Endothelial cell (in vitro differentiated cells): ENCODE data around the gene CMTM2. TPM values are rescaled to one million over a fixed set of nuclear protein-coding genes. Genes with fewer than 3 reads are reported as not detected.
A peak's percentile ranks its signal among the peaks of the same experiment; 100 is the strongest.

Experiments used
- DNase-seq: peaks from one replicate; pipeline ENCODE4 v3.0.0; 2021; ENCODE audit warnings: low spot score
- H3K27ac Mint-ChIP-seq: one replicate; pipeline ENCODE4 v1.8.0; 2021; ENCODE audit warnings: mixed read lengths, inconsistent platforms; ENCODE audit not compliant: unreplicated experiment
- H3K27me3 Mint-ChIP-seq: one replicate; pipeline ENCODE4 v1.8.0; 2021; ENCODE audit warnings: mild to moderate bottlenecking, moderate library complexity, mixed read lengths, inconsistent platforms; ENCODE audit not compliant: unreplicated experiment
- H3K36me3 Mint-ChIP-seq: one replicate; pipeline ENCODE4 v1.8.0; 2021; ENCODE audit warnings: mild to moderate bottlenecking, low read depth, mixed read lengths, inconsistent platforms; ENCODE audit not compliant: unreplicated experiment
- H3K4me1 Mint-ChIP-seq: one replicate; pipeline ENCODE4 v1.8.0; 2021; ENCODE audit warnings: mild to moderate bottlenecking, mixed read lengths, inconsistent platforms; ENCODE audit not compliant: unreplicated experiment
- H3K4me3 Mint-ChIP-seq: one replicate; pipeline ENCODE4 v1.8.0; 2021; ENCODE audit warnings: mild to moderate bottlenecking, mixed read lengths, inconsistent platforms; ENCODE audit not compliant: unreplicated experiment
- H3K9me3 Mint-ChIP-seq: one replicate; pipeline ENCODE4 v1.8.0; 2021; ENCODE audit warnings: mixed read lengths, inconsistent platforms; ENCODE audit not compliant: unreplicated experiment
- CTCF ChIP-seq: fragments of 200-600 bp; sonication (generic); IDR thresholded peaks from one replicate; pipeline ENCODE4 v1.5.0; 2021; ENCODE audit warnings: antibody characterized with exemption; ENCODE audit not compliant: unreplicated experiment
- total RNA-seq: library from RNA; stranded (reverse); fragmentation: NEBNext Ultra II Directional; extraction: Animal tissue kit (Norgen Biotek cat#: 25700); gene quantifications from one replicate; pipeline ENCODE4 v1.2.1, GENCODE V29; 2021; ENCODE audit not compliant: unreplicated experiment

CMTM2 gene
- total RNA-seq, 1 donor from 2014 or later: 2.1 TPM

- H3K4me3 Mint-ChIP-seq: no peak overlapping the region
Measured at GRCh38 chr16:66596986-66597848, 18.0 kb downstream of the CMTM2 start.

GRCh38 chr16:66598111-66598510 is 18.8 kb downstream of the CMTM2 start:
- DNase-seq: no peak
- no peaks in the 10 kb centered on the region for H3K9me3 Mint-ChIP-seq
- H3K36me3 Mint-ChIP-seq: peaks cover 6% of the 10 kb centered on the region
- no peak overlapping the region for H3K4me3 Mint-ChIP-seq
- H3K27ac Mint-ChIP-seq: no peak overlapping the region
- peaks cover 6% of the 10 kb centered on the region for H3K4me1 Mint-ChIP-seq
- peaks cover 5% of the 10 kb centered on the region for H3K27me3 Mint-ChIP-seq
- TF ChIP-seq CTCF: no peak

More at GRCh38 chr16:66596986-66597848, 18.0 kb downstream of the CMTM2 start:
- Mint-ChIP-seq H3K27ac (no peak overlapping the region), H3K36me3 (peaks cover 6% of the 10 kb centered on the region), H3K4me1 (peaks cover 6% of the 10 kb centered on the region), H3K9me3 (no peaks in the 10 kb centered on the region), H3K27me3 (peaks cover 5% of the 10 kb centered on the region)
- DNase-seq: no peak
- TF ChIP-seq CTCF: no peak

GRCh38 chr16:66599726-66600125 is 20.5 kb downstream of the CMTM2 start:
- Mint-ChIP-seq H3K27me3 (peaks cover 8% of the 10 kb centered on the region), H3K36me3 (peaks cover 6% of the 10 kb centered on the region), H3K9me3 (no peaks in the 10 kb centered on the region), H3K4me1 (peaks cover 15% of the 10 kb centered on the region), H3K4me3 (no peak overlapping the region), H3K27ac (no peak overlapping the region)
- no peak for TF ChIP-seq CTCF
- DNase-seq: no peak

- no peak for TF ChIP-seq CTCF
- H3K36me3 Mint-ChIP-seq: peaks cover 6% of the 10 kb centered on the region
- no peak for DNase-seq
- H3K27ac Mint-ChIP-seq: peak overlapping the region; percentile 32
- peaks cover 8% of the 10 kb centered on the region for H3K27me3 Mint-ChIP-seq
- H3K4me3 Mint-ChIP-seq: peak overlapping the region; percentile 57
- H3K4me1 Mint-ChIP-seq: peaks cover 12% of the 10 kb centered on the region
- no peaks in the 10 kb centered on the region for H3K9me3 Mint-ChIP-seq
Measured at GRCh38 chr16:66600477-66600876, 21.2 kb downstream of the CMTM2 start.

GRCh38 chr16:66601471-66601870 is 22.2 kb downstream of the CMTM2 start:
- Mint-ChIP-seq H3K4me3 (no peak overlapping the region), H3K36me3 (peaks cover 6% of the 10 kb centered on the region), H3K9me3 (no peaks in the 10 kb centered on the region), H3K27ac (no peak overlapping the region), H3K27me3 (peaks cover 9% of the 10 kb centered on the region), H3K4me1 (peaks cover 18% of the 10 kb centered on the region)
- no peak for DNase-seq
- TF ChIP-seq CTCF: no peak
